Measurements from ENCODE around the gene ICAM4.
A peak's percentile ranks its signal among the peaks of the same experiment; 100 is the strongest.

ICAM4 gene

DNA sequence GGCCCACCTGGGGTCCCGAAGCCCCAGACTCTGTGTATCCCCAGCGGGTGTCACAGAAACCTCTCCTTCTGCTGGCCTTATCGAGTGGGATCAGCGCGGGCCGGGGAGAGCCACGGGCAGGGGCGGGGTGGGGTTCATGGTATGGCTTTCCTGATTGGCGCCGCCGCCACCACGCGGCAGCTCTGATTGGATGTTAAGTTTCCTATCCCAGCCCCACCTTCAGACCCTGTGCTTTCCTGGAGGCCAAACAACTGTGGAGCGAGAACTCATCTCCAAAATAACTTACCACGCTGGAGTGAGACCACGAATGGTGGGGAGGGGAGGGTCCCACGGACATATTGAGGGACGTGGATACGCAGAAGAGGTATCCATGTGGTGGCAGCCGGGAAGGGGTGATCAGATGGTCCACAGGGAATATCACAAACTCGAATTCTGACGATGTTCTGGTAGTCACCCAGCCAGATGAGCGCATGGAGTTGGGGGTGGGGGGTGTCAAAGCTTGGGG lies 2.0 kb downstream of the ICAM4 start:
- peaks cover 7% of the 10 kb centered on the region for H3K36me3 Mint-ChIP-seq (ENCODE audit: low read depth)
- no peak for TF ChIP-seq CTCF (IDR thresholded peaks at IDR 0.05)
- H3K27me3 Mint-ChIP-seq (ENCODE audit: low read depth, poor library complexity) = peaks cover 90% of the 10 kb centered on the region
- peak; percentile 75 for DNase-seq
- peak overlapping the region; percentile 75 for H3K4me3 Mint-ChIP-seq
- H3K9me3 Mint-ChIP-seq = no peaks in the 10 kb centered on the region
- H3K4me1 Mint-ChIP-seq = peaks cover 30% of the 10 kb centered on the region
- H3K27ac Mint-ChIP-seq = peak overlapping the region; percentile 61

DNA sequence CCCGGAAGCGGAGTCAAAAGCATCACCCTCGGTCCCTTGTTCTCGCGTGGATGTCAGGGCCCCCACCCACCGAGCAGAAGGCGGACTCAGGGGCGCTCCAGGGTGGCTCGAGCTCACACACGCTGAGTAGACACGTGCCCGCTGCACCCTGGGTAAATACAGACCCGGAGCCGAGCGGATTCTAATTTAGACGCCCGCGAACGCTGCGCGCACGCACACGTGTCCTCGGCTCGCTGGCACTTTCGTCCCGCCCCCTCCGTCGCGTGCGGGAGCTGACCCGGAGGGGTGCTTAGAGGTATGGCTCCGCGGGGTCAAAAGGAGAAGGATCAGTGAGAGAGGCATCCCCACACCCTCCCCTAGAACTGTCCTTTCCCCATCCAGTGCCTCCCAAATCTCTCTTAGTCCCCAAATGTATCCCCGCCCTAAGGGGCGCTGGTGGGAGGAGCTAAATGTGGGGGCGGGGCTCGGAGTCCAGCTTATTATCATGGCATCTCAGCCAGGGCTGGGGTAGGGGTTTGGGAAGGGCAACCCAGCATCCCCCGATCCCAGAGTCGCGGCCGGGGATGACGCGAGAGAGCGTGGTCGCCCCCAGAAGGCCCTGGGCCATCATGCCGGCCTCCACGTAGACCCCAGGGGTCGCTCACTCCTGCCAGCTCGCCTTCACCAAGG lies 2.5 kb downstream of the ICAM4 start:
- H3K27me3 Mint-ChIP-seq (ENCODE audit: low read depth, poor library complexity) = peaks cover 95% of the 10 kb centered on the region
- no peak for TF ChIP-seq CTCF (IDR thresholded peaks at IDR 0.05)

GRCh38 chr19:10289836-10290356 lies 3.1 kb downstream of the ICAM4 start, which contains the start of gene ICAM5:
TSS of gene ICAM5 (plus strand) at chr19:10289952. CDS start at chr19:10290044, 92 bp downstream.
- DNase-seq = peak; percentile 56
- peaks cover 100% of the 10 kb centered on the region for H3K27me3 Mint-ChIP-seq (ENCODE audit: low read depth, poor library complexity)
- H3K27ac Mint-ChIP-seq = peak within 1 kb of the TSS; percentile 61
- H3K36me3 Mint-ChIP-seq (ENCODE audit: low read depth) = peaks cover 5% of the 10 kb centered on the region
- H3K4me3 Mint-ChIP-seq = peak within 1 kb of the TSS; percentile 75
- H3K4me1 Mint-ChIP-seq = peaks cover 30% of the 10 kb centered on the region
- TF ChIP-seq CTCF (IDR thresholded peaks at IDR 0.05) = no peak
- H3K9me3 Mint-ChIP-seq = no peaks in the 10 kb centered on the region

More for the DNA sequence above, 2.5 kb downstream of the ICAM4 start:
- Mint-ChIP-seq H3K4me1 (peaks cover 30% of the 10 kb centered on the region), H3K9me3 (no peaks in the 10 kb centered on the region), H3K4me3 (peak overlapping the region; percentile 75), H3K36me3 (ENCODE audit: low read depth) (peaks cover 7% of the 10 kb centered on the region), H3K27ac (no peak overlapping the region)
- peak; percentile 63 for DNase-seq

- peak overlapping the region; percentile 69 for H3K4me3 Mint-ChIP-seq
Observed at GRCh38 chr19:10290357-10290875, 3.7 kb downstream of the ICAM4 start.

GRCh38 chr19:10290876-10291553 lies 4.3 kb downstream of the ICAM4 start:
- H3K36me3 Mint-ChIP-seq (ENCODE audit: low read depth) = no peaks in the 10 kb centered on the region
- TF ChIP-seq CTCF (IDR thresholded peaks at IDR 0.05) = no peak
- H3K27me3 Mint-ChIP-seq (ENCODE audit: low read depth, poor library complexity) = peaks cover 100% of the 10 kb centered on the region
- peak; percentile 54 for DNase-seq
- H3K9me3 Mint-ChIP-seq = no peaks in the 10 kb centered on the region
- H3K4me3 Mint-ChIP-seq = peak overlapping the region; percentile 69
- H3K4me1 Mint-ChIP-seq = peaks cover 33% of the 10 kb centered on the region
- H3K27ac Mint-ChIP-seq = no peak overlapping the region

More at GRCh38 chr19:10290357-10290875, 3.7 kb downstream of the ICAM4 start:
- Mint-ChIP-seq H3K36me3 (ENCODE audit: low read depth) (no peaks in the 10 kb centered on the region), H3K27me3 (ENCODE audit: low read depth, poor library complexity) (peaks cover 100% of the 10 kb centered on the region), H3K9me3 (no peaks in the 10 kb centered on the region), H3K27ac (no peak overlapping the region), H3K4me1 (peaks cover 31% of the 10 kb centered on the region)
- TF ChIP-seq CTCF (IDR thresholded peaks at IDR 0.05) = no peak
- peak; percentile 36 for DNase-seq

All from nephron progenitor cell (in vitro differentiated cells).